Activated CD8-positive, alpha-beta T cell treated with anti-CD3 and anti-CD28 coated beads for 36 hours (primary cell): ENCODE measurements around the gene TPP2. TPM values are rescaled to one million over a fixed set of nuclear protein-coding genes. Genes with fewer than 3 reads are reported as not detected.

Source experiments
- ATAC-seq: fragments of 200-7000 bp; cut with Tn5 transposase; one replicate; pipeline ENCODE4 v1.10.0; 2021; ENCODE audit warnings: mild to moderate bottlenecking, moderate library complexity
- CTCF ChIA-PET: fragments of 350-600 bp; sonication (Branson Sonifier 250); formaldehyde crosslinking; loops from one replicate; lab custom pipeline; 2021; ENCODE audit warnings: antibody characterized with exemption; lab: Charles Lee
- POLR2A ChIA-PET: fragments of 350-600 bp; sonication (Branson Sonifier 250); formaldehyde crosslinking; loops from one replicate; lab custom pipeline; 2021; ENCODE audit warnings: antibody characterized with exemption; lab: Charles Lee
- DNase-seq: peaks from one replicate; pipeline ENCODE4 v3.0.0-alpha.2; 2020
- H3K27ac Mint-ChIP-seq: one replicate; pipeline ENCODE4 v1.8.0; 2021; ENCODE audit warnings: mild to moderate bottlenecking, mixed read lengths
- H3K27me3 Mint-ChIP-seq: one replicate; pipeline ENCODE4 v1.8.0; 2021; ENCODE audit warnings: mixed read lengths
- H3K36me3 Mint-ChIP-seq: one replicate; pipeline ENCODE4 v1.8.0; 2021; ENCODE audit warnings: low read depth, mixed read lengths
- H3K4me1 Mint-ChIP-seq: one replicate; pipeline ENCODE4 v1.8.0; 2021; ENCODE audit warnings: low read depth, mixed read lengths
- H3K4me3 Mint-ChIP-seq: one replicate; pipeline ENCODE4 v1.8.0; 2021; ENCODE audit warnings: mild to moderate bottlenecking, moderate library complexity, mixed read lengths
- H3K9me3 Mint-ChIP-seq: one replicate; pipeline ENCODE4 v1.8.0; 2021; ENCODE audit warnings: mixed read lengths
- CTCF ChIP-seq: fragments of 200-600 bp; IDR thresholded peaks from one replicate; pipeline ENCODE4 v1.8.0; 2022; ENCODE audit warnings: antibody characterized with exemption, mild to moderate bottlenecking
- intact Hi-C: fragments of 100-400 bp; cut with micrococcal nuclease; formaldehyde crosslinking; loops from one replicate; pipeline ENCODE4 v1.10.0; 2022
- total RNA-seq, 2 experiments: library from RNA; stranded (reverse); gene quantifications; one replicate each; pipeline ENCODE4 v1.2.3, GENCODE V29; 2021

Gene TPP2
- total RNA-seq, 2 experiments from 2014 or later, result 70.3 to 70.8 TPM

- CTCF ChIA-PET, result interaction anchor here (2.2 kb wide), 1 partner anchor 10 kb away, joined by 13 read pairs; no protein-coding TSS in a partner anchor
- Mint-ChIP-seq H3K9me3 (no peaks in the 10 kb centered on the region), H3K27me3 (peaks cover 12% of the 10 kb centered on the region), H3K27ac (no peak overlapping the region), H3K36me3 (no peaks in the 10 kb centered on the region), H3K4me3 (no peak overlapping the region), H3K4me1 (no peaks in the 10 kb centered on the region)
- ATAC-seq (no peak), DNase-seq (no peak)
- no peak for TF ChIP-seq CTCF
- POLR2A ChIA-PET, result no interaction called here
- intact Hi-C loops, result no loop called here
Observed at GRCh38 chr13:102566513-102566912, 30.3 kb upstream of the TPP2 start.

- intact Hi-C loops, result no loop called here
- DNase-seq, result no peak
- H3K4me1 Mint-ChIP-seq, result no peaks in the 10 kb centered on the region
- no peaks in the 10 kb centered on the region for H3K36me3 Mint-ChIP-seq
- peaks cover 10% of the 10 kb centered on the region for H3K27me3 Mint-ChIP-seq
- ChIA-PET CTCF (interaction anchor here (1.2 to 2.2 kb wide), 2 partner anchors 12 kb away, joined by 4 to 13 read pairs; no protein-coding TSS in a partner anchor), POLR2A (no interaction called here)
- no peak for ATAC-seq
- TF ChIP-seq CTCF, result no peak
- H3K4me3 Mint-ChIP-seq, result no peak overlapping the region
- H3K27ac Mint-ChIP-seq, result no peak overlapping the region
- no peaks in the 10 kb centered on the region for H3K9me3 Mint-ChIP-seq
Observed at GRCh38 chr13:102567857-102568256, 28.9 kb upstream of the TPP2 start.

- no peaks in the 10 kb centered on the region for H3K9me3 Mint-ChIP-seq
- intact Hi-C loops, result no loop called here
- no peak overlapping the region for H3K4me3 Mint-ChIP-seq
- ATAC-seq (no peak), DNase-seq (no peak)
- no peaks in the 10 kb centered on the region for H3K4me1 Mint-ChIP-seq
- H3K36me3 Mint-ChIP-seq, result no peaks in the 10 kb centered on the region
- TF ChIP-seq CTCF, result no peak
- ChIA-PET POLR2A (no interaction called here), CTCF (interaction anchor here (1.5 to 4.0 kb wide), 3 partner anchors 11 to 13 kb away, joined by 3 to 25 read pairs (median 5); no protein-coding TSS in a partner anchor)
- H3K27me3 Mint-ChIP-seq, result peaks cover 14% of the 10 kb centered on the region
- no peak overlapping the region for H3K27ac Mint-ChIP-seq
Observed at GRCh38 chr13:102569488-102569887, 27.3 kb upstream of the TPP2 start.

GRCh38 chr13:102571075-102571474, 25.7 kb upstream of the TPP2 start:
- intact Hi-C loops, result no loop called here
- Mint-ChIP-seq H3K9me3 (no peaks in the 10 kb centered on the region), H3K27ac (no peak overlapping the region), H3K27me3 (peaks cover 9% of the 10 kb centered on the region), H3K36me3 (no peaks in the 10 kb centered on the region), H3K4me1 (no peaks in the 10 kb centered on the region), H3K4me3 (no peak overlapping the region)
- POLR2A ChIA-PET, result no interaction called here
- TF ChIP-seq CTCF, result no peak
- no peak for ATAC-seq
- no peak for DNase-seq
- CTCF ChIA-PET, result interaction anchor here (0.9 to 4.0 kb wide), 3 partner anchors 9 to 21 kb away, joined by 3 to 25 read pairs (median 4); no protein-coding TSS in a partner anchor

- intact Hi-C loops, result no loop called here
- POLR2A ChIA-PET, result no interaction called here
- no peak for TF ChIP-seq CTCF
- Mint-ChIP-seq H3K27me3 (peaks cover 4% of the 10 kb centered on the region), H3K27ac (no peak overlapping the region), H3K4me1 (no peaks in the 10 kb centered on the region), H3K9me3 (no peaks in the 10 kb centered on the region), H3K36me3 (no peaks in the 10 kb centered on the region), H3K4me3 (no peak overlapping the region)
- CTCF ChIA-PET, result interaction anchor here (1.3 to 4.0 kb wide), 3 partner anchors 8 to 344 kb away, joined by 3 to 25 read pairs (median 4); no protein-coding TSS in a partner anchor
- ATAC-seq, result no peak
- DNase-seq, result no peak
Observed at GRCh38 chr13:102572323-102572722, 24.5 kb upstream of the TPP2 start.
